GM18867 (cell line): Measurements from ENCODE around the gene PAFAH1B1.

Experiments used
- ATAC-seq: cut with Tn5 transposase; IDR thresholded peaks from one replicate; pipeline ENCODE4 v1.9.1; 2021; ENCODE audit warnings: mild to moderate bottlenecking, moderate library complexity; ENCODE audit not compliant: unreplicated experiment

The PAFAH1B1 gene

DNA sequence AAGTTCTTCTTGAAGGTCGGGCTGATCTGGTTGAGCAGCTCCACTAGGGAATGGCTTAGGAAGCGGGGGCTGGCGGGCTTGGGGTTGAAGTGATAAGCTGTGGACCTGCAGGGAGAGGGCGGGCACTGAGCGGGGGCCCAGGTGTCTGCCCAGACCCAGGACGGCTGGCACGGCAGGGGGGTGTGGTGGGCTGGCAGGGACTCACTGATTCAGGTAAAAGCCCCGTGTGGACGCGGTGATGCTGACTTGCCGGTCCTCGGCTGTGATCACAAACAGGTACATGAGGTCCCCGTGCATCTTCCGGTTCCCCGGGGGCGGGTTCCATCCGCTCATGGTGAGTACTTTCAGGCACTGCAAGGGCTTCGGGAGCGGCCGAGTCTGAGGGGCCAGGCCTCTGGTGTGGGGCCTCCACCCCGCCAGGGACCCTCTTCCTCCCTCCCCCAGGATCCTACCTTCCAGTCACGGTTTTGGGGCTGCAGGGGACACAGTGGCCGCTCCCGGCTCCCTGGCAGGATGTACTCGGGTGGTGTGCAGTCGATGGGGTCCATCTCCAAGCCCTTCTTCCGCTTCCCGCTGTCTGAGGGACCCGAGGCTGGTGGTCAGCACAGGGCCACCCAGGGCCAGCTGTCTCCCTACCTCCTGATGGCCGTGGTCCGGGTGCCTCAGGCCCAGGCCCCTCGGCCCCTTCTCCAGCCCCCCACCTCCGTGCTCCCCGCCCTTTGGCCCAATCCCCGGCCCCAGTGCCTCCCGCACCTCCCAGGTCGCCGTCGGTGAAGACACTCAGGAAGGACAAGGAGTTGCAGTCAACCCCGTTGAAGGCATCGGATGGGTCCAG, 107.9 kb downstream of the PAFAH1B1 start:
- ATAC-seq = no peak

DNA sequence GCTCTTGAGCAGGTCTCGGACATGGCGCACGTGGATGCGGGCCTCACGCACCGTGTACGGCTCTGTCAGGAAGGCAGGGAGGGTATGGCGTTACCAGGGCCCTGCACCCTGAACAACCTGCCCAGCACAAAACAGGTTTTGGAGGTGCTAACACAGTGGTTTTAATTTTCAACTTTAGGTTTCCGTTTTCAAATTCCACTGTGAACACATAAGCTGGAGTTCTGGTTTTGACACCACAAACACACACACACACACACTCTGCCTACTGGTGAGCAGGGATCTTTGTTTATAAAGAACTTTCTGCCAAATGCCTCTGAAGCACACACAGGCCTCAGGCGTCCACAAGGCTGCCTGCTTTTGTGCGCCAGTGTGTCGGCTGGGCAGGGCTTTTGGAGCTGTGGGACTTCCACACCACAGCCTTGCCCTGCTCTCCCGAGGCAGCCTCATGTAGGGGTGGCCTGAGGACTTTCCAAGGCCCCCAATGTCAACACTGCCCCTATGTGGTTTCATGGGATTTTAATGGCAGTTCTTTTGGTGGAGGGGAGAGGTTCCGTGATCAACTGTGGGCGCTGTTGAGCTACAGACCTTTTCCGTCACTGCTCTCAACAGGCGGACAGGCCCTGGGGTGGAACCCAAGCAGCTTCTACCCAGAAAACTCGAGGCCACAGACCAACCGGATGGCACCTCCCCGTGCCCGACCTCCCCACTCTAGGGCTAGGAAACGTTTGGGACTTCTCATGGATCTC, 108.7 kb downstream of the PAFAH1B1 start:
- ATAC-seq = no peak

- no peak for ATAC-seq
Observed at GRCh38 chr17:2703181-2703580, 109.7 kb downstream of the PAFAH1B1 start.

GRCh38 chr17:2703606-2704005, 110.2 kb downstream of the PAFAH1B1 start:
- no peak for ATAC-seq

GRCh38 chr17:2704031-2704889, 110.8 kb downstream of the PAFAH1B1 start:
- ATAC-seq = no peak

DNA sequence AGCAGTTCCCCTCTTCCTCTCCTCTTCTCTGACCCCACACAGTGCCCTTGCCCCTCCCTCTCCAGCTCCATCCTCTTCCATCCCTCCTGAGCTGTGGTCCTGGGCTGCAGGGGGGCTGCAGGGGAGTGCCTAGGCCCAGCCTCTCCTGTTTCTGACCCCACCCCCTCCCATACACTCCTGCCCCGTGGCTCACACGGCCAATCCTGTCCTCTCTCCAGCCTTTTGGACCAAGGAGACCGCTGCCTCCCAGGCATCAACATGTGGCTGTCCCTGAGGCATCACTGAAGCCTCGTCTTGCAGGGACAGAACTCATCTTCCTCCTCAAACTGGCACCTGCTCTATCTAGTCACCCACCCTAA, 111.4 kb downstream of the PAFAH1B1 start:
- no peak for ATAC-seq

DNA sequence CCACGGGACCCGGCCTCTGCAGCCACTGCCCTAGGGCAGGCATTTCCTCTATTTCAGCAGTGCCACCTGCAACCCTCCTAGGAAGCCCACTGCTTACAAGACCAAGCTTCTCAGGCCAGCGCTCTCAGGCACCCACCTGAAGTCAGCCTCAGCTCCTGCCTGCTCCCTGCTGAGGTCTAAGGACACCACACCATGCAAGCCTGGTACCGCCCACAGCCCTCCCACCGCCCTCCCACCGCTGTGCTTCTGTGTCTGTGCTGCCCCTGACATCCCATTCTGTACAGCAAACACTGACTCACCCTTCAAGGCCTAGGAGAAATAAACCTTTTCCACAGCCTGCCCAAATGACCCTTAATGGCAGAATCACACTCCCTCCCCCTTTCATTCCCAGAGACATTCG, 111.8 kb downstream of the PAFAH1B1 start:
- ATAC-seq = no peak

DNA sequence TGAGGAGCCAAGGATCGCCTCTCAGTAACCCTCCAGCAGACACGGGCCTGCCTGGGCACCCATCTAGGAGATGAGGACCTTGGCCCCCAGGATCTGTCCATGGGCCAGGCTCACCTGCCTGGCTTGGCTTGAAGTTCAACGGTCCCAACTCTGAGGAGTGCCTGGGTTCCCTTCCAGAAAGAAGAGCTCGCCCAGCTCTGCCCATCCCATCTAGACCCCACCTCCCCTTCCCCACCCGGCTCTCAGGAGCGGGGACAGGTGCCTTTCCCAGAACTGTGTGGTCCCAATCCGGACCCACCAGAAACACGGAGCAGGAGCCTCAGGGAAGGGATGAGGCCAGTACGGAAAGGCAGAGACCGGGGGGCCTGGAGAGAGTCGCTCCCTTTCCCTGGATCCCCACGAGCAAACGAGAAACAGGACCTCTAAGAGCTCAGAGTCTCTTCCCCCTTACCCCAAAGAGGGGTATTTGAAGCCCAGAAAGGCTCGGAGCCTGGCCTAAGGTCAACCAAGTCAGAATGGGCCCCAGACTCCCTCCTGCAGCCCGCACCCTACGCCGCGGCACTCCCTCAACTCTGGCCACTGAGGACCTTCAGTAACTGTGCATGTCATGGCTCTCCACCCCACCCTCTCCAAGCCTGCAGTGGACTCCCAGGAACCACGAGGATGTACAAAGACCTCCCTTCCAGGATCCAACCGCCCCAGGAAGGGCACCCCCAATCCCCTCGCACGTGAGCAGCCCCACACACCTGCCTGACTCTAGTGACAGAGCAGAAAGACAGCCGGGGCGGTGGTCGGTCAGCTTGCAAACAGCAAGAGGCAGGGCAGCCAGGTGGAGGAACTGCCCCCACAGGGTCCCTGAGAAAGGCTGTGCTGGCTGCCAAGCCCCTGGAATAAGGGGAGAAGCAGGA, 112.7 kb downstream of the PAFAH1B1 start:
- no peak for ATAC-seq

GRCh38 chr17:2706911-2707510, 113.6 kb downstream of the PAFAH1B1 start:
- ATAC-seq = no peak

GRCh38 chr17:2707721-2708584, 114.5 kb downstream of the PAFAH1B1 start:
- no peak for ATAC-seq

DNA sequence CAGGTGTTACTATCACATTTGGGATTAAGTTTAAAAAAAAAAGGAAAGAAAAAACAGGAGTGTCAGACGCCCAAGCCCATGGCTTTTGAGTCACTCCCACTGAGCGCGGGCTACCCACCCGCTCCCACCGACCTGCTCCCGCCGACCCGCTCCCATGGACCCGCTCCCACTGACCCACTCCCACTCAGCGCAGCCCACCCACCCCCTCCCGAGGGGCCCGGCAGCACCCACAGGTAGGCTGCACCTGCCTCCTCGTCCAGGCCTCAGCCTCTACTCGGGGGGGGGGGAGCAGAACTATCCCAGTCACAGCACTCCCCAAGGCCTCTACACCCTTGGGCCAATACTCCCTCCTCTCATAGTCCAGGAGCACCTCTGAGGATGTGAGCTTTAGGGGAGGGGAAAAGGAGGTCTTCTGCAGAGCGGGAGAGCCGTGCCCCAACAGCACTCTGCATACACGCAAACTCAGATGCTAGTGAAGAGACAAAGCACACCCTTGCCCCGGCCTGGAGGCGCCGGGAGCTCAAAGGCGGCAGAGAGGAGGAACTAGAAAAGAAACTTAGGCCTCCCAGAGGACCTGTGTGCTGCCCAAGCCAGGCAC, 115.2 kb downstream of the PAFAH1B1 start:
- ATAC-seq = peak; percentile 30

DNA sequence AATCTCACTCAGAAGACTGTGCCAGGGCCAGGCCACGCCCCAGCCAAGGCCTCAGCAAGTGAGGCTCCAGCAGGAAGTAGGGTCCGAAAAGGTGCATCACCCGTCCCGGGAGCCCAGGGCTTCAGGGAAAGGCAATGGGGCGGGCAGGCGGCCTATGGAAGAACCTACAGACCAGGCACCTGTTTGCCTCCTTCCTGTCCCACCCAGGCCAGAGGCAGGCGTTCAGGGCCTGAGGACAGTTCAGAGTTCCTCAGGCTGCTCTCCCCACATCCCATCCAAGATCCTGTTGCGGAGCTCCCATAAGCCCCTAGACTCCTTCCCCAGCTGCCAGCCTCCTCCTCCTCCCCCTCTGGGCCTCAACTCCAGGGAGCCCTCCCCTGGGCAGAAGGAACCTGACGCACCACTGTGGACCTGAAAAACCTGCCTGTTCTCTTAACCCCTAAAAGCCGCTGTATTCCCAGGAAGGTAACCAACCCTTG, 115.8 kb downstream of the PAFAH1B1 start:
- no peak for ATAC-seq

DNA sequence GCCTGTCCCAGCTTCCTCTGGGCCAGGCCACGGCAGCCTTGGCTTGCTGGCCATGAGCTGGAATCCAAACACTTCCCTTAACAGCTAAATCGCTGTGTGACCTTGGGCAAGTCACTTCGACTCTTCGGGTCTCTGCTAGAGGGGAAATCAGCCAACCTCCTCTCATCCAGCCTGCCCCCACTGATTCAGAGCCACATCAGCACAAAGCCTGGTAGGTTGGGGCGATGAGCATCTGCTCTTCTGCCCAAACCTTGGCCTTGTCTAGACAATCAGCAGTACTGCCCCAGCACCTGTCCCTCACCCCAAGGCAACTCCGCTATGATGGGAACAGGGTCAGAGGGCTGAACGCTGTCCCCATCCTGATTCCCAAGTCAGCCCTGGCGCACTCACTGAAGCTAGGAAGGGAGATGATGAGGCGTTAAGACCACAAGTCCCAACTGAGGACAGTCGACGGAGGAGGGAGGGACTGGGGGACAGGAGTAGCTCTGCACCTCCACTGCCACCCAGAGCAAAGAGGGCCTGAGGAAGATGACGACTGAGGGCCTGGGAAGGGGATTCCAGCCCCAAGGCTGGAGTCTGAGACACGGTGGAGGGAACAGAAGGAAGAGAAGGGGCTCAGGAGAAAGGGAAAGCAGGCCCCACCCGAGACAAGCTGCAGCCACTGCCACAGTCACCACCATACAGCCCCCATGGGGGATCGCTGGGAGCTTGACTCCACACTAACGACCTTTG, 116.8 kb downstream of the PAFAH1B1 start:
- no peak for ATAC-seq

DNA sequence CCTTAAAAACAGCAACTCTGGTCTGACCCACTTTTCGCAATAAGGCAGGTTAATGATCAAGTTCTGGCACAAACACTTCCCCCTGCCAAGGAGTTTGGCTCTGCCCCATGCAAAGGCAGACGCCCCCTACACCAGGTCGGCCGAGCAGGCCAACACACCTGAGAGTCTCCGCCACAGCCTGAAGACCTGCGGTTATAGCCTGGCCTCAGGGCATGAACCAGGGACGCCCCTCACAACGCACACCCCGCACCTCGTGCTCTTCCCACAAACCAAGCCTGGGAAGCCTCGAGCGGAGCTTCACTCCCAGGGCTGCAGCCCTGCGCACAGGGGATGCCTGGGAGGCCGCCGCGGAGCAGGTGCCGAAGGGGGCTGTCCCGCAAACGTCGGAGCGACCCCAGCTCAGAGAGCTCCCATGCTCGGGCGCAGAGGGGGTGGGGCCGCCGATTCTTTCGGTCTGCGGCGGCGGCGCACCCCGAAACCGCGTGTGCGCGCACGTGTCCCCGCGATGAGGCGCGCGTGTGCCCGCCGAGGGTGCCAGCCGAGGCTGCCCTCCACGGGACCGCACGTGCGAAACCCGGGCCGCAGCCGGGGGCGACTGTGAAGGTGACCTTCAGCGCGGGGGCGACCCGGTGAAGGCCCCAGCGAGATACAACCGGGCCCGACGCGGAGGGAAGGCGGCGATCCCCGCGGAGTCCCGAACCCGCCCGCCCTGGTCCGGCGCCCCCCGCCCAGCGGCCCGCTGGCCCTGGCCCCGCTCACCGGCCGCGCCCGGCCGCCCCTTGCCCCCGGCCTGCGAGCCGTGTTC, 117.6 kb downstream of the PAFAH1B1 start:
- ATAC-seq = peak; percentile 25

DNA sequence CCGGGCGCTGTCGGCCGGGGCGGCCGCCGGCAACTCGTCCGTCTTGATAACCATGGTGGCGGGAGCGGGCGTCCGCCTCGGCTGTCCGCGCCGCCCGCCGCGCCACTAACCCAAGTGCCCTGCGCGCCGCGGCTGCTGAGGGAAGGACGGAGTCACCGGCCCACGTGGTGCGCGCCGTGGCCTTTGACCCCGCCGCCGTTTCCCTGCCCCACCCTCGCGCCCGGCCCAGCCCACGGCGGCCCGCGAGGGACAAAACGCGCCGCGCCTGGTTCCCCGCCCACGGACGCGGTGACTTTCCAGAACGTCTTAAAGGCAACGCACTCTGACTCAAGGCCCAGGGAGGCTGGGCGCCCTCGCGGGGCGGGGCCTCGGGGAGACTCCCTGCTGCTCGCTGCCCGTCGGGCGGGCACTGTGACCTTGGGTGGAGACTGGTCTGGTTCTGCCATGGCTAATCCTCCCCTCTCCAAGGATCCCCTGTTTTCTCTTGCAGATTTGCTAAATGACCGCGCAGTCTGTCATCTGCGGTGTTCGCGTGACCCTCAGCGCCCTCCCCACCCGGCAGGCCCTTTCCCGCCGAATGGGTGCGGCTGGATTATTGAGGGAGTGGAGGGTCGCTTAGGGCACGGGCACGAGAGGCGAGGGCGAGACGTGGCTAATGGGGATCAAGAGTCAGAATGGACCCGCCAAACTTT, 118.3 kb downstream of the PAFAH1B1 start, which contains the start of gene CLUH:
CLUH (minus strand) TSS at position 157 of the 692 bp plus-strand sequence; CDS start at position 54, 103 bp downstream.
- ATAC-seq = peak; percentile 68
